H1 (cell line): ENCODE measurements around the gene KRT6C. TPM values are rescaled to one million over a fixed set of nuclear protein-coding genes. Genes with fewer than 3 reads are reported as not detected.

Source experiments
- CTCF ChIP-seq, 3 experiments: IDR thresholded peaks; 1 replicate in 2 of 3; 2 replicates in 1 of 3; pipeline versions ENCODE4 v1.5.1 to v1.6.1; 2011; ENCODE audit warnings: low read length in 3 of 3, mild to moderate bottlenecking in 3 of 3, inconsistent platforms in 2 of 3, low read depth in 1 of 3, moderate library complexity in 1 of 3; ENCODE audit not compliant: insufficient read depth in 1 of 3; ENCODE audit errors: control extremely low read depth in 1 of 3
- TEAD4 ChIP-seq: IDR thresholded peaks from 2 replicates; pipeline ENCODE4 v1.6.1; 2012; ENCODE audit warnings: low read depth, low read length, inconsistent platforms, mixed read lengths
- polyA plus RNA-seq, 7 experiments: library from polyadenylated mRNA; depleted of rRNA in 3 of 7; stranded (reverse) in 5 of 7; unstranded in 2 of 7; fragments of >200 nt in 5 of 7; fragments of 200-250 nt in 2 of 7; gene quantifications; 1 replicate in 5 of 7; 2 replicates in 1 of 7; 4 replicates in 1 of 7; pipeline versions ENCODE4 v1.2.1 to v1.2.3, GENCODE V29; 2011 to 2013; ENCODE audit warnings: missing spikeins in 2 of 7, mixed read lengths in 2 of 7
- total RNA-seq: library from RNA; stranded (reverse); fragmentation: NEBNext Ultra II Directional; extraction: Animal tissue kit (Norgen Biotek cat#: 25700); gene quantifications from 2 replicates; pipeline ENCODE4 v1.2.1, GENCODE V29; 2021

KRT6C gene
- total and polyA plus RNA-seq, 2 of the 8 experiments (the other 6 are each of a cell fraction or from before 2014, with no cell fraction given) = not detected

DNA sequence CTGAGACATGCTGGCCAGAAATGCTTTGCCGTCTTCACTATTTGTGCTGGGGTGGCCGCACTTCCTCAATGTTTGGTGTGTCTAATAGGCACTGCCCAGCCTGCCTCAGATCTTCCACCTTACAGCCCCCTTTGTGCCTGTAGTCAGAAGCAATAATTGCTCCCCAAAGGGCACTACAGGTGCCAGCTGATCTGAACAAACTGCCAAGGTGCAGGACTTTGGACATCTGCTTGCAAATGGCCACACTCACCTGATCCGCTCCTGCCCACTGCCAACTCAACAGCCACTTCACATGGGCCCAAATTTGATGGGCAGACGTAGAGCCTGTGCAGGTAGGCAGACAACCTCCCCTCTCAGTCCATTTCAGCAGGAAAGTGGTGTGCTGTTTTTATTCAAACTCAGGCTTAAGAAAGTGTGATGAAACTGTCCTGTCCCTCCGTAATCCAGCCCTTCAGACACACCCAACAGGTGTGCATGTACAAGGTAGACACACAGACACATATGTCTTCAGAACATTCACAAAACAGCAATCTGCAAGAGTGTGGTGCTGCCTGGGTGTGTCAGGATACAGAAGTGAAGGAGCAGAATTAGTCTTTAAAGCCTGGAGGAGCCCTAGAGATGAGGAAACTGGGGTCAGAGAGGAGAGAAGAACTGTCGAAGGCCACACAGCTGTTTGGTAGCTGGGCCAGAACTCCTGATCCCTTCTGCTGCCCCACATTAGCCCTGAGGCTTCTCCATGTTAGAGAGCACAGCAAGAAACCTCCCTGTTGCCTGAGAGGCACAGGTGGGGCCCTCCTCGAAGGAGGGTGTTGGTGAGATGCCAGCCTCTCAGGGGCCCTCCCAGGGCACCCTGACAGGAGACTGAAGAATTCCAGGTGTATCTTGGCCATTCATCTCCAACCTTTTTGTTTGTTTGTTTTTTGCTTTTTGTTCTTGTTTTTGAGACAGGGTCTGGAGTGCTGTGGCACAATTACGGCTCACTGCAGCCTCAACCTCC, 35.0 kb downstream of the KRT6C start (continued):
- TF ChIP-seq CTCF (IDR thresholded peaks at IDR 0.05; ENCODE audit: control extremely low read depth in 1 of 3, insufficient read depth in 1 of 3, low read depth in 1 of 3, low read length in 3 of 3) (no peak), TEAD4 (no peak)
